CD8-positive, alpha-beta memory T cell (primary cell): ENCODE measurements around the gene FMNL2. TPM values are rescaled to one million over a fixed set of nuclear protein-coding genes. Genes with fewer than 3 reads are reported as not detected.
A peak's percentile ranks its signal among the peaks of the same experiment; 100 is the strongest.

ENCODE experiments used
- CTCF ChIA-PET: fragments of 350-600 bp; sonication (Branson Sonifier 250); formaldehyde crosslinking; loops from one replicate; lab custom pipeline; 2021; ENCODE audit warnings: antibody characterized with exemption; lab: Charles Lee
- POLR2A ChIA-PET: fragments of 350-600 bp; sonication (Branson Sonifier 250); formaldehyde crosslinking; loops from one replicate; lab custom pipeline; 2021; ENCODE audit warnings: antibody characterized with exemption; lab: Charles Lee
- DNase-seq, 5 donors: peaks; one replicate each; pipeline versions ENCODE4 v3.0.0 to v3.0.0-alpha.2; 2020 to 2022; ENCODE audit warnings: mixed read lengths in 1 of 5
- H3K27ac ChIP-seq: one replicate; pipeline ENCODE4 v1.7.0; 2013; ENCODE audit warnings: low read depth, mild to moderate bottlenecking, low read length, moderate library complexity
- H3K27me3 ChIP-seq: 2 replicates; pipeline ENCODE4 v1.7.0; 2013; ENCODE audit warnings: low read length, mild to moderate bottlenecking; ENCODE audit not compliant: insufficient read depth, poor library complexity, severe bottlenecking
- H3K36me3 ChIP-seq: 2 replicates; pipeline ENCODE4 v1.7.0; 2013; ENCODE audit warnings: mild to moderate bottlenecking, low read length, moderate library complexity; ENCODE audit not compliant: insufficient read depth
- H3K4me1 ChIP-seq: 2 replicates; pipeline ENCODE4 v1.7.0; 2013; ENCODE audit warnings: mild to moderate bottlenecking, low read length, moderate library complexity; ENCODE audit not compliant: insufficient read depth
- H3K4me3 ChIP-seq: 2 replicates; pipeline ENCODE4 v1.7.0; 2013; ENCODE audit warnings: mild to moderate bottlenecking, low read length
- H3K9me3 ChIP-seq: 2 replicates; pipeline ENCODE4 v1.7.0; 2013; ENCODE audit warnings: mild to moderate bottlenecking, low read length
- H3K27ac Mint-ChIP-seq, 8 donors: one replicate each; pipeline ENCODE4 v1.8.0; 2020 to 2021; ENCODE audit warnings: mixed read lengths in 8 of 8, mild to moderate bottlenecking in 6 of 8, inconsistent platforms in 3 of 8, moderate library complexity in 3 of 8
- H3K27me3 Mint-ChIP-seq, 2 donors: one replicate each; pipeline ENCODE4 v1.8.0; 2020 to 2021; ENCODE audit warnings: mixed read lengths in 2 of 2, mild to moderate bottlenecking in 1 of 2, moderate library complexity in 1 of 2
- H3K36me3 Mint-ChIP-seq, 3 donors: one replicate each; pipeline ENCODE4 v1.8.0; 2020 to 2021; ENCODE audit warnings: mixed read lengths in 3 of 3, inconsistent platforms in 1 of 3, mild to moderate bottlenecking in 1 of 3
- H3K4me1 Mint-ChIP-seq, 3 donors: one replicate each; pipeline ENCODE4 v1.8.0; 2020 to 2021; ENCODE audit warnings: mixed read lengths in 3 of 3, inconsistent platforms in 1 of 3, mild to moderate bottlenecking in 1 of 3
- H3K4me3 Mint-ChIP-seq, 7 donors: one replicate each; pipeline ENCODE4 v1.8.0; 2020 to 2021; ENCODE audit warnings: mixed read lengths in 7 of 7, mild to moderate bottlenecking in 6 of 7, moderate library complexity in 4 of 7, inconsistent platforms in 2 of 7
- H3K9me3 Mint-ChIP-seq, 5 donors: one replicate each; pipeline ENCODE4 v1.8.0; 2020 to 2022; ENCODE audit warnings: mixed read lengths in 5 of 5, mild to moderate bottlenecking in 3 of 5, moderate library complexity in 2 of 5, inconsistent platforms in 1 of 5
- polyA plus RNA-seq: library from polyadenylated mRNA; unstranded; fragments of 300-500 nt; fragmentation: Illumina TruSeq; gene quantifications from one replicate; pipeline ENCODE4 v1.2.3, GENCODE V29; 2021
- total RNA-seq, 2 experiments: library from RNA; stranded (reverse); gene quantifications; one replicate each; pipeline ENCODE4 v1.2.3, GENCODE V29; 2021

FMNL2 gene
- total and polyA plus RNA-seq, 3 experiments from 2014 or later: 0.05 to 0.59 (median 0.58) TPM

- Mint-ChIP-seq H3K36me3 (peaks cover 7 to 71% (median 11%) of the 10 kb centered on the region in 3 donors), H3K4me1 (peaks cover 11 to 18% (median 17%) of the 10 kb centered on the region in 3 donors), H3K4me3 (no peak overlapping the region), H3K27me3 (no peaks in the 10 kb centered on the region), H3K27ac (no peak overlapping the region), H3K9me3 (no peaks in the 10 kb centered on the region)
- Histone ChIP-seq H3K4me1 (no peaks in the 10 kb centered on the region), H3K9me3 (no peaks in the 10 kb centered on the region), H3K27me3 (no peaks in the 10 kb centered on the region), H3K27ac (no peak overlapping the region), H3K4me3 (no peak overlapping the region), H3K36me3 (peaks cover 40% of the 10 kb centered on the region)
- POLR2A ChIA-PET: no interaction called here
- DNase-seq: no peak
- CTCF ChIA-PET: no interaction called here
These were observed 343.8 kb downstream of the FMNL2 start for GRCh38 chr2:152678808-152679207.

GRCh38 chr2:152682663-152683062 lies 347.7 kb downstream of the FMNL2 start:
- CTCF ChIA-PET: interaction anchor here (0.8 kb wide), 1 partner anchor 8 kb away, joined by 3 read pairs; no protein-coding TSS in a partner anchor
- no peak for DNase-seq

GRCh38 chr2:152683400-152683799 lies 348.4 kb downstream of the FMNL2 start:
- Histone ChIP-seq H3K4me3 (no peak overlapping the region), H3K27ac (no peak overlapping the region), H3K9me3 (no peaks in the 10 kb centered on the region), H3K4me1 (no peaks in the 10 kb centered on the region), H3K27me3 (no peaks in the 10 kb centered on the region), H3K36me3 (peaks cover 17% of the 10 kb centered on the region)
- DNase-seq: no peak
- H3K27me3 Mint-ChIP-seq: no peaks in the 10 kb centered on the region
- ChIA-PET CTCF (no interaction called here), POLR2A (no interaction called here)
- peak overlapping the region in 2 of 8 donors; percentile 25 to 89 for H3K27ac Mint-ChIP-seq
- H3K4me3 Mint-ChIP-seq: no peak overlapping the region
- H3K36me3 Mint-ChIP-seq: peaks cover 7 to 53% (median 16%) of the 10 kb centered on the region in 3 donors
- H3K9me3 Mint-ChIP-seq: no peaks in the 10 kb centered on the region
- H3K4me1 Mint-ChIP-seq: peaks cover 26 to 53% (median 48%) of the 10 kb centered on the region in 3 donors

More at GRCh38 chr2:152682663-152683062, 347.7 kb downstream of the FMNL2 start:
- Histone ChIP-seq H3K4me3 (no peak overlapping the region), H3K36me3 (peaks cover 17% of the 10 kb centered on the region), H3K27me3 (no peaks in the 10 kb centered on the region), H3K27ac (no peak overlapping the region), H3K9me3 (no peaks in the 10 kb centered on the region), H3K4me1 (no peaks in the 10 kb centered on the region)
- Mint-ChIP-seq H3K4me1 (peaks cover 26 to 51% (median 48%) of the 10 kb centered on the region in 3 donors), H3K36me3 (peaks cover 7 to 54% (median 16%) of the 10 kb centered on the region in 3 donors), H3K27me3 (no peaks in the 10 kb centered on the region), H3K27ac (no peak overlapping the region), H3K9me3 (no peaks in the 10 kb centered on the region), H3K4me3 (no peak overlapping the region)
- POLR2A ChIA-PET: no interaction called here

GRCh38 chr2:152686321-152686720 lies 351.3 kb downstream of the FMNL2 start:
- CTCF ChIA-PET: no interaction called here

GRCh38 chr2:152693033-152693432 lies 358.1 kb downstream of the FMNL2 start:
- Histone ChIP-seq H3K36me3 (no peaks in the 10 kb centered on the region), H3K27ac (no peak overlapping the region), H3K9me3 (no peaks in the 10 kb centered on the region), H3K4me1 (peaks cover 15% of the 10 kb centered on the region), H3K27me3 (no peaks in the 10 kb centered on the region), H3K4me3 (no peak overlapping the region)
- CTCF ChIA-PET: no interaction called here
- Mint-ChIP-seq H3K9me3 (no peaks in the 10 kb centered on the region), H3K27me3 (no peaks in the 10 kb centered on the region), H3K27ac (peak overlapping the region in 7 of 8 donors; percentile 23 to 83 (median 53)), H3K4me1 (peaks cover 32 to 67% (median 60%) of the 10 kb centered on the region in 3 donors), H3K36me3 (peaks cover 0 to 42% (median 8%) of the 10 kb centered on the region in 3 donors), H3K4me3 (peak overlapping the region in 3 of 7 donors; percentile 13 to 36 (median 23))
- DNase-seq: no peak
- POLR2A ChIA-PET: no interaction called here

More at GRCh38 chr2:152686321-152686720, 351.3 kb downstream of the FMNL2 start:
- Histone ChIP-seq H3K27me3 (no peaks in the 10 kb centered on the region), H3K4me3 (no peak overlapping the region), H3K4me1 (no peaks in the 10 kb centered on the region), H3K36me3 (peaks cover 4% of the 10 kb centered on the region), H3K27ac (no peak overlapping the region), H3K9me3 (no peaks in the 10 kb centered on the region)
- no peak overlapping the region for H3K27ac Mint-ChIP-seq
- peaks cover 25 to 61% (median 57%) of the 10 kb centered on the region in 3 donors for H3K4me1 Mint-ChIP-seq
- no peak overlapping the region for H3K4me3 Mint-ChIP-seq
- no peaks in the 10 kb centered on the region for H3K9me3 Mint-ChIP-seq
- DNase-seq: no peak
- H3K36me3 Mint-ChIP-seq: peaks cover 0 to 43% (median 14%) of the 10 kb centered on the region in 3 donors
- H3K27me3 Mint-ChIP-seq: no peaks in the 10 kb centered on the region
- POLR2A ChIA-PET: no interaction called here

- H3K9me3 Mint-ChIP-seq: no peaks in the 10 kb centered on the region
- H3K27ac ChIP-seq: peak overlapping the region; percentile 49
- peaks cover 15% of the 10 kb centered on the region for H3K4me1 ChIP-seq
- no peaks in the 10 kb centered on the region for H3K36me3 ChIP-seq
- DNase-seq: peak; percentile 7 to 53 (median 10)
- H3K4me1 Mint-ChIP-seq: peaks cover 36 to 72% (median 67%) of the 10 kb centered on the region in 3 donors
- H3K36me3 Mint-ChIP-seq: peaks cover 0 to 32% (median 8%) of the 10 kb centered on the region in 3 donors
- H3K27me3 ChIP-seq: no peaks in the 10 kb centered on the region
- H3K9me3 ChIP-seq: no peaks in the 10 kb centered on the region
- no peaks in the 10 kb centered on the region for H3K27me3 Mint-ChIP-seq
- ChIA-PET CTCF (interaction anchor here (0.8 kb wide), 1 partner anchor 14 kb away, joined by 4 read pairs; no protein-coding TSS in a partner anchor), POLR2A (interaction anchor here (0.6 kb wide), 1 partner anchor 16 kb away, joined by 12 read pairs; no protein-coding TSS in a partner anchor)
- H3K4me3 ChIP-seq: no peak overlapping the region
- peak overlapping the region; percentile 83 to 97 (median 93) for H3K27ac Mint-ChIP-seq
- H3K4me3 Mint-ChIP-seq: peak overlapping the region; percentile 74 to 90 (median 87)
These were observed 359.2 kb downstream of the FMNL2 start for GRCh38 chr2:152694161-152694661.

GRCh38 chr2:152695763-152696162 lies 360.8 kb downstream of the FMNL2 start:
- POLR2A ChIA-PET: interaction anchor here (1.0 kb wide), 1 partner anchor 21 kb away, joined by 3 read pairs; the partner anchor contains the start of gene PRPF40A
- H3K4me3 Mint-ChIP-seq: peak overlapping the region in 1 of 7 donors; percentile 27
- H3K9me3 Mint-ChIP-seq: no peaks in the 10 kb centered on the region

GRCh38 chr2:152696476-152696875 lies 361.5 kb downstream of the FMNL2 start:
- peaks cover 3 to 34% (median 6%) of the 10 kb centered on the region in 3 donors for H3K36me3 Mint-ChIP-seq
- Histone ChIP-seq H3K36me3 (no peaks in the 10 kb centered on the region), H3K9me3 (no peaks in the 10 kb centered on the region), H3K27ac (no peak overlapping the region), H3K27me3 (no peaks in the 10 kb centered on the region), H3K4me3 (no peak overlapping the region), H3K4me1 (peaks cover 15% of the 10 kb centered on the region)
- CTCF ChIA-PET: no interaction called here
- peak overlapping the region in 5 of 8 donors; percentile 24 to 76 (median 50) for H3K27ac Mint-ChIP-seq
- peaks cover 50 to 87% (median 79%) of the 10 kb centered on the region in 3 donors for H3K4me1 Mint-ChIP-seq
- no peaks in the 10 kb centered on the region for H3K27me3 Mint-ChIP-seq
- H3K9me3 Mint-ChIP-seq: peaks cover 0 to 3% (median 0%) of the 10 kb centered on the region in 5 donors
- no peak for DNase-seq
- no peak overlapping the region for H3K4me3 Mint-ChIP-seq
- POLR2A ChIA-PET: interaction anchor here (1.0 kb wide), 1 partner anchor 21 kb away, joined by 3 read pairs; the partner anchor contains the start of gene PRPF40A

More at GRCh38 chr2:152695763-152696162, 360.8 kb downstream of the FMNL2 start:
- H3K36me3 Mint-ChIP-seq: peaks cover 0 to 34% (median 8%) of the 10 kb centered on the region in 3 donors
- no peaks in the 10 kb centered on the region for H3K9me3 ChIP-seq
- no peak overlapping the region for H3K27ac ChIP-seq
- CTCF ChIA-PET: no interaction called here
- H3K4me1 Mint-ChIP-seq: peaks cover 46 to 86% (median 79%) of the 10 kb centered on the region in 3 donors
- H3K27me3 ChIP-seq: no peaks in the 10 kb centered on the region
- peaks cover 15% of the 10 kb centered on the region for H3K4me1 ChIP-seq
- H3K27ac Mint-ChIP-seq: peak overlapping the region in 1 of 8 donors; percentile 83
- no peak overlapping the region for H3K4me3 ChIP-seq
- no peaks in the 10 kb centered on the region for H3K27me3 Mint-ChIP-seq
- H3K36me3 ChIP-seq: no peaks in the 10 kb centered on the region
- no peak for DNase-seq
